WTC11 (cell line): ENCODE results near the gene CREB3L4.

Source experiments
- ATF1 ChIP-seq: sonication (generic); formaldehyde crosslinking; IDR thresholded peaks from 2 replicates; pipeline ENCODE4 v1.8.1; 2023; ENCODE audit warnings: mild to moderate bottlenecking, moderate library complexity, missing genetic modification reagents
- CBFB ChIP-seq: sonication (generic); formaldehyde crosslinking; IDR thresholded peaks from 2 replicates; pipeline ENCODE4 v1.8.1; 2022; ENCODE audit warnings: mild to moderate bottlenecking, low read depth, missing genetic modification reagents
- CTCF ChIP-seq: fragments of 200-600 bp; IDR thresholded peaks from 2 replicates; pipeline ENCODE4 v1.8.0; 2022; ENCODE audit warnings: antibody characterized with exemption
- ESRRA ChIP-seq: sonication (generic); formaldehyde crosslinking; IDR thresholded peaks from 2 replicates; pipeline ENCODE4 v1.8.1; 2022; ENCODE audit warnings: mild to moderate bottlenecking, missing genetic modification reagents, borderline replicate concordance
- MAX ChIP-seq: sonication (generic); formaldehyde crosslinking; IDR thresholded peaks from 2 replicates; pipeline ENCODE4 v1.8.0; 2022; ENCODE audit warnings: mild to moderate bottlenecking, missing genetic modification reagents
- PRRX2 ChIP-seq: fragments of 250-450 bp; sonication (Bioruptor Pico); IDR thresholded peaks from 2 replicates; pipeline ENCODE4 v1.8.0; 2021; ENCODE audit warnings: mild to moderate bottlenecking
- USF1 ChIP-seq: sonication (generic); formaldehyde crosslinking; IDR thresholded peaks from 2 replicates; pipeline ENCODE4 v1.8.0; 2022; ENCODE audit warnings: mild to moderate bottlenecking, missing genetic modification reagents

GRCh38 chr1:153946622-153947241 lies 21.0 kb upstream of the CREB3L4 start, which contains the start of gene DENND4B:
- TF ChIP-seq CTCF (peak; percentile 85), CBFB (CRISPR knock-in tag) (no peak), PRRX2 (CRISPR knock-in tag) (no peak), MAX (CRISPR knock-in tag) (peak; percentile 45; the same call in 1 of the 2 replicates), ESRRA (CRISPR knock-in tag) (no peak), USF1 (CRISPR knock-in tag) (0 out of 2 replicates have a peak, but pooled peaks have one; percentile 23), ATF1 (CRISPR knock-in tag) (no peak)
